SK-N-DZ (cell line): ENCODE results near the gene SLC23A2.
A peak's percentile ranks its signal among the peaks of the same experiment; 100 is the strongest.

ENCODE experiments used
- DNase-seq: peaks from one replicate; pipeline ENCODE4 v3.0.0-alpha.2; 2015; ENCODE audit warnings: low spot score

SLC23A2 gene

GRCh38 chr20:4846821-4847220 is 154.5 kb downstream of the SLC23A2 start:
- DNase-seq = no peak

DNA sequence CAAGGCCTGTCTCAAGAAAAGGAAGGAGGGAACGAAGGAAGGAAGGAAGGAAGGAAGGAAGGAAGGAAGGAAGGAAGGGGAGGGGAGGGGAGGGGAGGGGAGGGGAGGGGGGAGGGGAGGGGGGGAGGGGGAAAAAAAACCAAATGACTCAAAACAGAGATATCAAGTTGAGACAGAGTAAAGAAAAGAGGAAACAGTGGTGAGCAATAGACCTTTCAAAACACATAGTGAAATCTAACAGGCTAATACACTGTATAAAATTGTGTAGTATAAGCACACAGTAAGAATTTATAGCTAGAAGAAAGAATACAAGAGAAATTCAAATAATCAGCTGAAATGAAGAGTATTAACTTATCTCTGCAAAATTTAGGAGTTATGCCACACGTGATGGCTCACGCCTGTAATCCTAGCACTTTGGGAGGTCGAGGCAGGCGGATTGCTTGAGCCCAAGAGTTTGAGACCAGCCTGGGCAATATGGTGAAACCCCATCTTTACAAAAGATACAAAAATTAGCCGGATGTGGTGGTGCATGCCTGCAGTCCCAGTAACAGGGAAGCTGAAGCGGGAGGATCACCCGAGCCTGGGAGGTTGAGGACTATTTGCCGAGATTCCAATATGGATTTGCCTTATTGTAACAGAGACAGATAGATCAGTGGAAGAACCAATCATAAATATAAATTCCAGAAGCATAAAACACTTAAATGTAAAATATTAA is 156.4 kb downstream of the SLC23A2 start:
- no peak for DNase-seq

GRCh38 chr20:4844325-4844724 is 157.0 kb downstream of the SLC23A2 start:
- no peak for DNase-seq

DNA sequence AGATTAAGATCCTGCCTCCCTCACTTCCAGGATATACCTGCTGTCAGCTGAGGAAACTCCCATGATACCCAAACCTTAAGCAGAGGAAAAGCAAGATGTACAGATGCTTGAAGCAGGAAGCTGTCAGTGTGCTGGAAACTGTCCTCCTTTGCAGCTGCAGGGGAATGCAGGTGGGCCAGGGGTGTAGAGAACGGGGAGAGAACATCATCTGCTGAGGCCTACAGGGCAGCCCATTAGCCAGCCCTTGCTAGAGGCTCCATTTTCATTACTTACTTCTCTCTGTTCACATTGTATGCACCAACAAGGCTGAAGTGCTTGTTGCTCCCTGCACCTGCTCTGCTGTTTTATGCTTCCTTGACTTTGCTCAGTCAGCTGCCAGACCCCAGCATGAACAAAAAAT is 160.5 kb downstream of the SLC23A2 start:
- DNase-seq = no peak

DNA sequence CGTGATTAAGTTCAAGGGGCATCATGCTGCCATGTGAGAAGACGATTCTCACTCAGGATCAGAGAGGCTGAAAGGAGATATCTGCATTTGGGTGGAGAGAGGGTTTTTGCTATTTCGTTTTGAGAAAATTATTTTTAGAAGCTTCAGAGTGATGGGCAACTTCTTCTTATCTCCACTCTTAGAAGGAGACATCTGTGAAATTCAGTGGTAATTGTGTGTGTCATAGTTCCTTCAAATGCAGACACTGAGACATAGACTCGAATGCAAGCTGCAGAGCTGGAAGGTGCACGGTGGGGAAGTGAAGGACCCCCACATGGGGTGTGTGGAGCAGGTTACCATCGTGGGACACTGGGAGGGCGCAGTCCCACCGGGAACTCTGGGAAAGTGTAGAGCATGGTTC is 162.8 kb downstream of the SLC23A2 start:
- no peak for DNase-seq

DNA sequence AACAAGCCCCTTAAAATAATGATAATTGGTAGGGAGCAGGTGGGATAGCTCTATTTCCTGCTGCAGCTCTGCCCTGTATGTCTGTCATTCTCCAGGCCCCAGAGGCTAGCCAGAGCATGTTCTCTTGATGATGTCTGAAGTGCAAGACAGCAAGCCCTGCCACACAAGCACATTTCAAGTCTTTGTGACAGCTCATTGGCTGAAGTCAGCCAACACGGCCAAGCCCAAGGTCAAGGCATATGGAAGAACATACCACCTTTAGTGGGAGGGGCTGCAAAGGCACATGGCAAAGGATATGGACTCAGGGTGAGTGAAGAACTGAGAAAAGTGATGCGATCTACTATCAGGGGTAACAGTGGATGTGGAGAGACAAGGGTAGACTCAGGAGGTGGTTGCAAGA is 163.6 kb downstream of the SLC23A2 start:
- no peak for DNase-seq

DNA sequence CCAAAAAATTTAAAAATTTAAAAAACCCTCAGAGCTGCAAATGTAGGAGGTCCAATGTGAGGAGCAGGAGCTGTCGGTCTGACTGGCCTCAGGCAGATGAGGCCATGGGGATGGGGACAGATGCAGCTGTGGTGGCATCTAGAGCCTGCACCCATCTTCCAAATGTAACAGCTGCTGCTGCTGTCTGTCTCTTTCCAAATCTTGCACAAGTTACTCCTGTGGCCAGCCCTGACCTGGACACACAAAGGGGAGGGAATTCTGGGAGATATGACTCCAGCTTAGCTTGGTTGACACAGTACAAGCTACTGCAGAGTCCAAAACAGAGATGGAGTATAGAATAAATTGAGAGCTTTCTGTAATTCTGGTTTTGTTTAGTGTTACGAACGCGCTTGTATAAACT is 164.4 kb downstream of the SLC23A2 start:
- DNase-seq = no peak

DNA sequence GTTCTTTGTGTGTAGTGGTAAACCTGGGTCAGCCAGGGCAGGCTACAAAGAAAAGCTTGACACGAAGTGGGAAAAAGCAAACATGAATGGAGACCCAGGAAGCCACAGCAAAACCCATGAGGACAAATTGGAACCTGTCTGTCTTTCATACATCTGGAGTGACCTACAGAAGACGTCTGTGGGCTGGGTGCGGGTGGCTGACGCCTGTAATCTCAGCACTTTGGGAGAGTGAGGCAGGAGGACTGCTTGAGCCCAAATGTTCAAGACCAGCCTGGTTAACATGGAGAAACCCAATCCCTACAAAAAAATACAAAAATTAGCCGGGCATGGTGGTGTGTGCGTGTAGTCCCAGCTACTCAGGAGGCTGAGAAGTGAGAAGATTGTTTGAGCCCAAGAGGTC is 164.8 kb downstream of the SLC23A2 start:
- DNase-seq = no peak

- DNase-seq = peak; percentile 35
Measured at GRCh38 chr20:4835244-4836177, 165.8 kb downstream of the SLC23A2 start.

- DNase-seq = no peak
Measured at GRCh38 chr20:4833074-4833728, 168.1 kb downstream of the SLC23A2 start.

- DNase-seq = no peak
Measured at GRCh38 chr20:4832469-4832868, 168.8 kb downstream of the SLC23A2 start.

DNA sequence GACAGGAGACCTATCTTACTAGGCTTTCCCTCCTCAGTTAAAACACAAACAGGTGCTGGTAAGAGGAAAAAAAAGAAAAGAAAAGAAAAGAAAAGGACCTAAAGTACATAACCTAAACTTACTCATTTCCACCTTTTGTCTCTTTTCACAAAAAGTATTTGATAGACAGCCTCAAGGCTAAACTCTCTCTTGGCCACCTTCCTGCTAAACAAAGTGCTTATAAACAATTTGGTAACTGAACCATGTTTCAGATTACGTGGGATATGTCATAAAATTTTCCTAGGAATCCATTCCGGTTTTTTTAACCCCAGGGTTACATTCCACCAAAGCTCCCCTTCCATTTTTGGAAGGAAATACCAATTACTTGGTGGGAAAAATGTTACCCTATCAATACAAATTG is 170.6 kb downstream of the SLC23A2 start:
- DNase-seq = no peak

GRCh38 chr20:4830259-4830658 is 171.1 kb downstream of the SLC23A2 start:
- DNase-seq = no peak

DNA sequence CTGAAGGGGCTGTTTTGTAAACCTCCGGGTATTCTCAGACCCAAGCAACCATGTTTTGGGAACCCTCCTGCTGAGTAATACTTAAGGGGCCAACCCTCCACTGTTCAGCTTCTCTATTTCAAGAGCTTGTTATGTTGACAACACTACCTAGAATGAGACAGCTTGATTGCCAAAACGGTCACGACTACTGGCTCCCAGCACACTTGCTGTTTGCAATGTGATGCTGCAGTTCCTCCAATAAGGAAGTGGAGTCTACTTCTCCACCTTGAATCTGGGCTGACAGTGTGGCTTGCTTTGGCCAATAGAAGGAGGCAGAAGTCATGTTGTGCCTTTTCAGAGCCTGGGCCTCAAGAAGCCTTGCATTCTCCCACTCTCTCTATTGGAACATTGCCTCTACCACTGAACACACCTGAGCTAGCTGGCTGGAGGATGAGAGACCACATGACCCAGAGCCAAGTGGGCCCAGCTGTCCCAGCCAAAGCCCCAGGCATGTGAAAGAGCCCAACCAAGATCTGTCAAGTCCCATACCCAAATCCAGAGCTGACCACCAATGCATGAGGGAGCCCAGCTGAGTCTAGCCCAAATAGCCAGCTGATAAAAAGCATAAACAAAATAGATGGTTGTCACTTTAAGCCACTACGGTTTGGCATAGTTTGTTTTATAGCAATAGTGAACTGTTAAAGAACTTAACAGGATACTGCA is 171.6 kb downstream of the SLC23A2 start:
- no peak for DNase-seq

DNA sequence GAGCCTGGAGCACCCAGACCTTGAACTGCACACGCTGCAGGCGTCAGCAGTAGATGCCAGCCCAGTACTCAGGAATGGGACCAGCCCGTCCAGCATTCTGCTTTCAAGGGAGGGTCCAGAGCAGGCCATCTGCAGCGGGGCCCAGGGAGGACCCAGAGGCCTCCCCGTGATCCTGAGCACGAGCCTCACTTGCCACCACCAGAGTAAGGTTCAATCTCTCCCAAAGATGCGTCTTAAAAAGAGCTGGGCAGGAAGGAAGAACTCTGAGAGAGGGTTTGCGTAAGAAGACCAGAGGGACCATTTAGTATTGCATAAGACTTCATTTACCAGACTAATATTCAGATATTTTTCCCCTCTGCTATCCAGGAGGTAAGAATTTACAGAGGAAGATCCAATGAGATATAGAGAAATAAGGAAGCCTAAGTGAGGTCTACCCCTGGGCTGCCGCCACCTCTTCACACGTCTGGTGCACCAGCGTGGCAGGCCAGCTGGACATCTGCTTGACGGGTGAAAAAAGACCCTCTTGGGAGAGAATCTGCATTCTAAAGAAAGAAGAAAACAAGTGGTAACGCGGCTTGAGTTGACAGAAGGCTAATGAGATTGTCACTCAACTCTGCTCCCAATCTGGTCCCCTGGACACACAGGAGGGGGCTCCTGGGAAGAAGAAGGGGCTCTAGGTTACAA is 172.3 kb downstream of the SLC23A2 start:
- no peak for DNase-seq

DNA sequence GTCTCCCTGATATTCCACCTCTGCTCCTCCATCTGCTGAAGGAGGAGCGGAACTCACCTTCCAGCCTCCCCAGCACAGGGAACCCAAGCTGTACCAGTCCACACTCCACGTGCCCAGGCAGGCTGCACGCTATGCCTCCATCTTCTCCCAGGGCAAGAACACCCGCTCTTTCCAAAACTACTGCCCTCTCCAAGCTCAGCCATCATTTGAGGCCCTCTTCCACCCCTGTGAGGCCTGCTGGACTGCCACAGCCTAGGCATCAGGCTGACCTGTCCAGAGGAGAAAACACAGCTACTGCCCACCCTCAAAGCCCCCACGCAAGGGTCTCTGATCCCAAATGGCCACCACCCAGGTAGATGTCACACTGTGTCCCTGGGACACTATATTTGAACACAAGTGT is 179.7 kb downstream of the SLC23A2 start:
- no peak for DNase-seq

DNA sequence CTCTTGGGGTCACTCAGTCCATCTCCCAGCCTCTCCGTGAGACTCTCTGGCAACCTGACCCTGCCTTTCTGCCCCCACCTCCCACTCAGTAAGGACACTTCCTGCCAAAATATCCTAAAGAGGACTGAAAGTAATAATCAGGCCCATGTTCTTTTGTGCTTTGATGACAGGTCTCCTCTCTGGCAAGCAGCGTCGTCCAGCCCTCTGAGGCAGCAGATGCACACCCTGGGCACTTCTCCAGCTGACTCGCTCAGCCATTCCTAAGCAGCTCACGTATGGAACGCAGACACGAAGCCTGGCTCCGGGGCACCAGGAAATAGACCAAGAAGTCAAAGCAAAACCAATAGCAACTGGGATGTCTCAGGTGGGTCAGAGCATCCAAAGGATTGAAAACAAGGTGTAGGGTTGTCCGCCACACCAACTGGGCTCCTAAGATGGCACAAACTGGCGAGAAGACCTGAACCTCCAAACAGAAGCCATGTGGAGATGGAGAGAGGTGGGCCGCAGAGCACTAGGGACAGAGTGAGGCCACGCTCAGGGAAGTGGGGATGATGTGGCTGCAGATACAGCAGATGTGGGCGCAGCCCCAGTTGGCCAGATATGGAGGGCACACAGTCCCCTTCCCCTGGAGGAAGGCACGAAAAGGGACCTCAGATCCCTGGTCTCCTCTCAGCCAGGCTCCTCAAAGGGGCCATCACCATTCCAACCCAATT is 180.3 kb downstream of the SLC23A2 start:
- DNase-seq = no peak

DNA sequence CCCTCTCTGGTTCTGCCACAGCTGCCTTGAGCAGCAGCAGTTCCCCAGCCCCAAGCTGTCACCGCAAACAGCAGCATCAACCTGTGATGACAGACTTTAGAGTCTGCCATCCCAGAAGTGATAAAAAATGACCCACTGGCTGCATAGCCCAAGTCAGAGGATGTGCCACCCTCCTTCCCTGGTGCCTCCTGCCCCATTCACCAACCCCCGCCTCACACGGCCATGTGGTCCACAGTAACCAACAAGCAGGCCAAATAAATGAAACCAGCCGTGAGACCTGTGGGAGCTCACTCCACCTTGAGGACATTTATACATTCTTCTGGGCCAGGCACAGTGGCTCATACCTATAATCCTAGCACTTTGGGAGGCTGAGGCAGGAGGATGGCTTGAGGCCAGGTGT is 181.4 kb downstream of the SLC23A2 start:
- DNase-seq = no peak

GRCh38 chr20:4817230-4817671 is 184.1 kb downstream of the SLC23A2 start:
- no peak for DNase-seq

DNA sequence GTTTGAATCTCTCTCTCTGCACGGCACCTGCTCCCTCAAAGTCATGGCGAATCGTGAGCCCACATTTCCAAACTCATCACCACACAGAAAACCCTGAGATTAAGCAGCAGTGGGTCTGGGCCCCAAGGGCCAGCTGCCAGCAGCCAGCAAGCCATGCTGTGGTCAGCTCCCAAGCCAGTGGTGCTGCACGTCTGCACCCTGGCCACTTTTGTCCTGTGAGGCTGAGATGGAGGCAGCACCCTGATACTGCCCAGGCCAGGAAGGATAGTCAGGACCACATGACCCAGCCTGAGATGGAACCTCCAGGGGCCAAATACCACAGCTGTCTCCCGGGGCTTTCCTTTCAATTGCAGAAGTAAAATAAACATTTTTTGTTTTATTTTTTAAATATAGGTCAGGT is 185.7 kb downstream of the SLC23A2 start:
- DNase-seq = no peak
